Trophoblast cell (in vitro differentiated cells and primary cell): ENCODE data around the gene KCTD8.

Experiments used
- DNase-seq, 2 donors: peaks; one replicate each; pipeline ENCODE4 v3.0.0-alpha.2; 2016
- H2AFZ ChIP-seq: 2 replicates; pipeline ENCODE4 v1.6.1; 2013; ENCODE audit warnings: low read length, moderate library complexity, mild to moderate bottlenecking; ENCODE audit not compliant: insufficient read depth, poor library complexity
- H2AK5ac ChIP-seq: 2 replicates; pipeline ENCODE4 v1.6.1; 2013; ENCODE audit warnings: mild to moderate bottlenecking, low read length
- H2BK120ac ChIP-seq: 2 replicates; pipeline ENCODE4 v1.6.1; 2013; ENCODE audit warnings: low read length, mild to moderate bottlenecking, moderate library complexity; ENCODE audit not compliant: insufficient read depth, poor library complexity
- H2BK12ac ChIP-seq: 2 replicates; pipeline ENCODE4 v1.6.1; 2013; ENCODE audit warnings: mild to moderate bottlenecking, low read length, moderate library complexity
- H2BK5ac ChIP-seq: 2 replicates; pipeline ENCODE4 v1.6.1; 2013; ENCODE audit warnings: low read length, low read depth, moderate library complexity, mild to moderate bottlenecking; ENCODE audit not compliant: poor library complexity
- H3K14ac ChIP-seq: 2 replicates; pipeline ENCODE4 v1.6.1; 2013; ENCODE audit warnings: mild to moderate bottlenecking, low read length
- H3K18ac ChIP-seq: 2 replicates; pipeline ENCODE4 v1.6.1; 2013; ENCODE audit warnings: mild to moderate bottlenecking, low read length
- H3K23ac ChIP-seq: 2 replicates; pipeline ENCODE4 v1.6.1; 2013; ENCODE audit warnings: low read length
- H3K27ac ChIP-seq: 2 replicates; pipeline ENCODE4 v1.5.1; 2013; ENCODE audit warnings: low read depth, mild to moderate bottlenecking, inconsistent platforms, low read length, moderate library complexity
- H3K27me3 ChIP-seq: 2 replicates; pipeline ENCODE4 v1.6.1; 2013; ENCODE audit warnings: inconsistent platforms, mild to moderate bottlenecking, low read length, moderate library complexity; ENCODE audit not compliant: insufficient read depth
- H3K36me3 ChIP-seq, 2 experiments: 1 replicate in 1 of 2; 2 replicates in 1 of 2; pipeline ENCODE4 v1.6.1; 2013; ENCODE audit warnings: low read length in 2 of 2, mild to moderate bottlenecking in 2 of 2, moderate library complexity in 1 of 2; ENCODE audit not compliant: insufficient read depth in 2 of 2, control insufficient read depth in 1 of 2
- H3K4ac ChIP-seq: 2 replicates; pipeline ENCODE4 v1.6.1; 2013; ENCODE audit warnings: low read depth, mild to moderate bottlenecking, low read length, moderate library complexity
- H3K4me1 ChIP-seq, 2 experiments: 1 replicate in 1 of 2; 2 replicates in 1 of 2; pipeline ENCODE4 v1.6.1; 2013; ENCODE audit warnings: low read length in 2 of 2, mild to moderate bottlenecking in 2 of 2, moderate library complexity in 1 of 2; ENCODE audit not compliant: insufficient read depth in 2 of 2, control insufficient read depth in 1 of 2
- H3K4me2 ChIP-seq: 2 replicates; pipeline ENCODE4 v1.6.1; 2013; ENCODE audit warnings: inconsistent platforms, mild to moderate bottlenecking, low read length, moderate library complexity
- H3K4me3 ChIP-seq: 2 replicates; pipeline ENCODE4 v1.5.1; 2013; ENCODE audit warnings: mild to moderate bottlenecking, low read depth, low read length, inconsistent platforms
- H3K79me1 ChIP-seq: one replicate; pipeline ENCODE4 v1.6.1; 2013; ENCODE audit warnings: low read length
- H3K79me2 ChIP-seq: 2 replicates; pipeline ENCODE4 v1.6.1; 2013; ENCODE audit warnings: low read length, mild to moderate bottlenecking; ENCODE audit not compliant: control insufficient read depth, insufficient read depth, poor library complexity
- H3K9ac ChIP-seq: 2 replicates; pipeline ENCODE4 v1.6.1; 2013; ENCODE audit warnings: mild to moderate bottlenecking, low read length
- H3K9me3 ChIP-seq: 2 replicates; pipeline ENCODE4 v1.6.1; 2013; ENCODE audit warnings: low read depth, mild to moderate bottlenecking, control low read depth, inconsistent platforms, low read length; ENCODE audit not compliant: insufficient read depth
- H4K12ac ChIP-seq: 2 replicates; pipeline ENCODE4 v1.6.1; 2013; ENCODE audit warnings: low read depth, mild to moderate bottlenecking, low read length, moderate library complexity
- H4K8ac ChIP-seq: 2 replicates; pipeline ENCODE4 v1.6.1; 2013; ENCODE audit warnings: low read depth, mild to moderate bottlenecking, low read length, moderate library complexity
- H4K91ac ChIP-seq: one replicate; pipeline ENCODE4 v1.6.1; 2013; ENCODE audit warnings: low read depth, mild to moderate bottlenecking, low read length, moderate library complexity
- WGBS: extraction: QIAGEN DNeasy Blood & Tissue Kit; methylation state at CpG from one replicate; pipeline ENCODE4 v1.1.7; 2013; ENCODE audit warnings: missing lambda C conversion rate; ENCODE audit not compliant: insufficient read length, insufficient coverage; ENCODE audit errors: extremely low coverage; 5-methylcytosine and 5-hydroxymethylcytosine counted together

KCTD8 gene

DNA sequence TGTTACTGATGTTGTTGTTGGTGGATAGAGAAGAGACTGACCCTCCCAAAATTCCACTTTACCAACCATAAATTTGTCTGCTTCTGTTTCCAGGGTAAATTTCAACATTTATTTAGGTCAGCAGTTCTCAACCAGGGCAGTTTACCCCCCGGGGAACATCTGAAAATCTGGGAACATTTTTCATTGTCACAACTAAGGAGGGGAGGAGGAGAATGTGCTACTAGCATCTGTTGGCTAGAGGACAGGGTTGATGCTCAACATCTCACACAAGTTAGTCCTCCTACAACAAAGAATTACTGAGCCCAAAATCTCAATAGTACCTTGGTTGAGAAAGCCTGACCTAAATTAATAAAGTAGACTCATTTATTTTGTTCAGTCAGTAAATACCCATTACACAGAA lies 25.7 kb downstream of the KCTD8 start:
- Histone ChIP-seq H2AFZ (no peak overlapping the region), H3K9me3 (no peaks in the 10 kb centered on the region), H2BK120ac (no peak overlapping the region), H3K27ac (no peak overlapping the region), H4K8ac (no peak overlapping the region), H2AK5ac (no peak overlapping the region), H3K4me3 (no peak overlapping the region), H2BK12ac (no peak overlapping the region), H2BK5ac (no peak overlapping the region), H3K79me2 (no peaks in the 10 kb centered on the region), H3K4ac (no peak overlapping the region), H3K27me3 (no peaks in the 10 kb centered on the region), H3K4me1 (no peaks in the 10 kb centered on the region), H3K79me1 (no peaks in the 10 kb centered on the region), H3K4me2 (no peak overlapping the region), H3K36me3 (no peaks in the 10 kb centered on the region), H4K91ac (no peak overlapping the region), H4K12ac (no peak overlapping the region), H3K23ac (no peak overlapping the region), H3K9ac (no peak overlapping the region), H3K14ac (no peak overlapping the region), H3K18ac (no peak overlapping the region)
- DNase-seq, result no peak
- WGBS, result no CpG with 5 or more reads among the region's 1 CpG

GRCh38 chr4:44421330-44422065 lies 27.1 kb downstream of the KCTD8 start:
- H4K8ac ChIP-seq, result no peak overlapping the region
- no peaks in the 10 kb centered on the region for H3K27me3 ChIP-seq
- no peak overlapping the region for H4K12ac ChIP-seq
- H3K9ac ChIP-seq, result no peak overlapping the region
- no peak overlapping the region for H3K18ac ChIP-seq
- no peak overlapping the region for H3K4me2 ChIP-seq
- H3K79me1 ChIP-seq, result no peaks in the 10 kb centered on the region
- no peak overlapping the region for H2AFZ ChIP-seq
- no peak overlapping the region for H2BK12ac ChIP-seq
- no peak overlapping the region for H3K4me3 ChIP-seq
- no peak overlapping the region for H2BK5ac ChIP-seq
- H3K4ac ChIP-seq, result no peak overlapping the region
- H3K36me3 ChIP-seq, result no peaks in the 10 kb centered on the region
- no peak for DNase-seq
- no CpG with 5 or more reads among the region's 2 CpGs for WGBS
- no peak overlapping the region for H2AK5ac ChIP-seq
- no peak overlapping the region for H3K27ac ChIP-seq
- no peaks in the 10 kb centered on the region for H3K9me3 ChIP-seq
- H3K79me2 ChIP-seq, result no peaks in the 10 kb centered on the region
- no peak overlapping the region for H2BK120ac ChIP-seq
- H3K23ac ChIP-seq, result no peak overlapping the region
- no peak overlapping the region for H4K91ac ChIP-seq
- H3K4me1 ChIP-seq, result no peaks in the 10 kb centered on the region
- no peak overlapping the region for H3K14ac ChIP-seq

- Histone ChIP-seq H2BK5ac (no peak overlapping the region), H3K18ac (no peak overlapping the region), H2AFZ (no peak overlapping the region), H3K9ac (no peak overlapping the region), H3K4me2 (no peak overlapping the region), H3K4me1 (no peaks in the 10 kb centered on the region), H3K36me3 (no peaks in the 10 kb centered on the region), H3K23ac (no peak overlapping the region), H3K27me3 (no peaks in the 10 kb centered on the region), H4K12ac (no peak overlapping the region), H3K14ac (no peak overlapping the region), H2BK120ac (no peak overlapping the region), H2AK5ac (no peak overlapping the region), H3K79me1 (no peaks in the 10 kb centered on the region), H3K4ac (no peak overlapping the region), H4K8ac (peak overlapping the region; percentile 35), H3K79me2 (no peaks in the 10 kb centered on the region), H3K9me3 (no peaks in the 10 kb centered on the region), H3K27ac (no peak overlapping the region), H3K4me3 (no peak overlapping the region), H2BK12ac (no peak overlapping the region), H4K91ac (no peak overlapping the region)
- WGBS, result no CpG with 5 or more reads among the region's 1 CpG
- DNase-seq, result no peak
Measured at GRCh38 chr4:44415251-44415650, 33.4 kb downstream of the KCTD8 start.

GRCh38 chr4:44368413-44369167 lies 80.0 kb downstream of the KCTD8 start:
- Histone ChIP-seq H4K12ac (no peak overlapping the region), H3K36me3 (no peaks in the 10 kb centered on the region), H3K23ac (no peak overlapping the region), H3K18ac (no peak overlapping the region), H4K8ac (no peak overlapping the region), H3K4me3 (no peak overlapping the region), H3K4me1 (no peaks in the 10 kb centered on the region), H3K14ac (no peak overlapping the region), H3K4ac (no peak overlapping the region), H2AFZ (no peak overlapping the region), H3K9me3 (no peaks in the 10 kb centered on the region), H2BK5ac (no peak overlapping the region), H2AK5ac (no peak overlapping the region), H3K9ac (no peak overlapping the region), H3K79me1 (no peaks in the 10 kb centered on the region), H2BK120ac (no peak overlapping the region), H3K79me2 (no peaks in the 10 kb centered on the region), H4K91ac (no peak overlapping the region), H3K27ac (no peak overlapping the region), H3K4me2 (no peak overlapping the region), H2BK12ac (no peak overlapping the region), H3K27me3 (no peaks in the 10 kb centered on the region)
- no CpG with 5 or more reads among the region's 3 CpGs for WGBS
- no peak for DNase-seq
